SK-N-SH treated with all-trans-retinoic acid at 6 μM for 48 hours (cell line): Measurements from ENCODE around the gene IDH1.

Experiments used
- GLIS3 ChIP-seq: fragments of 250-450 bp; sonication (Bioruptor Pico); IDR thresholded peaks from 2 replicates; pipeline ENCODE4 v1.5.0; 2020; ENCODE audit warnings: mild to moderate bottlenecking, moderate library complexity
- ISL1 ChIP-seq: fragments of 250-450 bp; sonication (Bioruptor Pico); IDR thresholded peaks from 2 replicates; pipeline ENCODE4 v2.1.2; 2022; ENCODE audit warnings: mild to moderate bottlenecking, moderate library complexity
- PATZ1 ChIP-seq: fragments of 250-450 bp; sonication (Bioruptor Pico); IDR thresholded peaks from 2 replicates; pipeline ENCODE4 v1.8.0; 2020; ENCODE audit warnings: mild to moderate bottlenecking, moderate library complexity, borderline replicate concordance
- PPARA ChIP-seq: fragments of 250-450 bp; sonication (Bioruptor Pico); IDR thresholded peaks from 2 replicates; pipeline ENCODE4 v1.5.0; 2020; ENCODE audit warnings: mild to moderate bottlenecking, borderline replicate concordance
- RARB ChIP-seq: fragments of 250-450 bp; sonication (Bioruptor Pico); IDR thresholded peaks from 2 replicates; pipeline ENCODE4 v1.8.0; 2021; ENCODE audit warnings: mild to moderate bottlenecking, moderate library complexity
- ZC3H10 ChIP-seq: fragments of 250-450 bp; sonication (Bioruptor Pico); IDR thresholded peaks from 2 replicates; pipeline ENCODE4 v1.5.1; 2021; ENCODE audit warnings: mild to moderate bottlenecking, moderate library complexity
- ZFP3 ChIP-seq: fragments of 250-450 bp; sonication (Bioruptor Pico); IDR thresholded peaks from 2 replicates; pipeline ENCODE4 v1.5.0; 2020; ENCODE audit warnings: mild to moderate bottlenecking, moderate library complexity
- ZNF565 ChIP-seq: fragments of 450-650 bp; formaldehyde crosslinking; conservative IDR thresholded peaks from 2 replicates; pipeline ENCODE4 v1.5.0; 2020; ENCODE audit warnings: low read depth, mild to moderate bottlenecking, moderate library complexity
- ZNF70 ChIP-seq: fragments of 450-650 bp; formaldehyde crosslinking; IDR thresholded peaks from 2 replicates; pipeline ENCODE4 v1.5.0; 2020; ENCODE audit warnings: mild to moderate bottlenecking, moderate library complexity

- TF ChIP-seq ZNF70 (no peak), PPARA (CRISPR knock-in tag) (no peak), ZC3H10 (CRISPR knock-in tag) (no peak), ZNF565 (CRISPR knock-in tag) (no peak), PATZ1 (CRISPR knock-in tag) (no peak), GLIS3 (CRISPR knock-in tag) (no peak), RARB (CRISPR knock-in tag) (no peak), ZFP3 (CRISPR knock-in tag) (no peak), ISL1 (CRISPR knock-in tag) (no peak)
Observed at GRCh38 chr2:208280234-208280633, 25.4 kb upstream of the IDH1 start.
